GM23338 (cell line): ENCODE results near the gene RXFP4. TPM values are rescaled to one million over a fixed set of nuclear protein-coding genes. Genes with fewer than 3 reads are reported as not detected.

Source experiments
- EZH2 ChIP-seq: fragments of 200-600 bp; sonication (generic); IDR thresholded peaks from one replicate; pipeline ENCODE4 v1.8.0; 2017; ENCODE audit warnings: antibody characterized with exemption, mild to moderate bottlenecking, low read depth; ENCODE audit not compliant: unreplicated experiment
- EZH2phosphoT487 ChIP-seq: fragments of 200-600 bp; sonication (generic); IDR thresholded peaks from one replicate; pipeline ENCODE4 v1.8.1; 2018; ENCODE audit warnings: antibody characterized with exemption; ENCODE audit not compliant: unreplicated experiment
- JUNB ChIP-seq: IDR thresholded peaks from one replicate; pipeline ENCODE4 v1.6.1; 2016; ENCODE audit warnings: antibody characterized with exemption; ENCODE audit not compliant: unreplicated experiment
- REST ChIP-seq: IDR thresholded peaks from one replicate; pipeline ENCODE4 v1.6.1; 2018; ENCODE audit warnings: antibody characterized with exemption; ENCODE audit not compliant: unreplicated experiment
- ZNF462 ChIP-seq: fragments of 250-450 bp; sonication (Bioruptor Pico); IDR thresholded peaks from 2 replicates; pipeline ENCODE4 v1.5.0; 2020; ENCODE audit warnings: mild to moderate bottlenecking, moderate library complexity
- polyA plus RNA-seq: library from polyadenylated mRNA; unstranded; fragments of >200 nt; fragmentation: Nextera tagmentation; extraction: Ambion mirVana; gene quantifications from 2 replicates; pipeline ENCODE4 v1.2.1, GENCODE V29; 2016
- total RNA-seq: library from RNA; depleted of rRNA; stranded (reverse); fragments of >200 nt; shearing (Covaris generic); gene quantifications from 2 replicates; pipeline ENCODE4 v1.2.3, GENCODE V29; 2014
- TF ChIP-seq, protein P1 (sequence below), 2 experiments: fragments of 200-600 bp in 1 of 2; sonication (generic) in 1 of 2; conservative IDR thresholded peaks; 2 replicates each; pipeline versions ENCODE4 v1.5.1 to v1.6.1; 2016 to 2017; ENCODE audit warnings: antibody characterized with exemption in 2 of 2, low read depth in 2 of 2, mild to moderate bottlenecking in 2 of 2, moderate library complexity in 1 of 2

Gene RXFP4
- total and polyA plus RNA-seq, 2 experiments from 2014 or later: not detected

DNA sequence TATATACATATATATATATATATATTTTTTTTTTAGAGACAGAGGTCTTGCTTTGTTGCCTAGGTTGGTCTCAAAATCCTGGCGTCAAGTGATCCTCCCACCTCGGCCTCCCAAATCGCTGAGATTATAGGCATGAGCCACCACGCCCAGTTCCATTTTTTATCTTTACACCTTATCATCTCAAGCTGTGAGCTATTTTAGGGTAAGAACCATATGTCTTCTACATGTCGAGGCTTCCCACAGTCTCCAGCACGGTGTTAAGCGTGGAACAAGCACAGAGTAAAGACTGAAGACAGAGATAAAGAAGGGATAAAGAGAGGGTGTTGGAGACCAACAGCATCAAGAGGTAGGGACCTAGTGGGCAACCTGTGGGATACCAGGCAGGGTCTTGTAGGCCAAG, 22.8 kb downstream of the RXFP4 start (continued):
- TF ChIP-seq ZNF462 (CRISPR knock-in tag) (no peak), EZH2phosphoT487 (no peak), EZH2 (no peak), JUNB (no peak), REST (no peak)
- TF ChIP-seq, protein P1, sequence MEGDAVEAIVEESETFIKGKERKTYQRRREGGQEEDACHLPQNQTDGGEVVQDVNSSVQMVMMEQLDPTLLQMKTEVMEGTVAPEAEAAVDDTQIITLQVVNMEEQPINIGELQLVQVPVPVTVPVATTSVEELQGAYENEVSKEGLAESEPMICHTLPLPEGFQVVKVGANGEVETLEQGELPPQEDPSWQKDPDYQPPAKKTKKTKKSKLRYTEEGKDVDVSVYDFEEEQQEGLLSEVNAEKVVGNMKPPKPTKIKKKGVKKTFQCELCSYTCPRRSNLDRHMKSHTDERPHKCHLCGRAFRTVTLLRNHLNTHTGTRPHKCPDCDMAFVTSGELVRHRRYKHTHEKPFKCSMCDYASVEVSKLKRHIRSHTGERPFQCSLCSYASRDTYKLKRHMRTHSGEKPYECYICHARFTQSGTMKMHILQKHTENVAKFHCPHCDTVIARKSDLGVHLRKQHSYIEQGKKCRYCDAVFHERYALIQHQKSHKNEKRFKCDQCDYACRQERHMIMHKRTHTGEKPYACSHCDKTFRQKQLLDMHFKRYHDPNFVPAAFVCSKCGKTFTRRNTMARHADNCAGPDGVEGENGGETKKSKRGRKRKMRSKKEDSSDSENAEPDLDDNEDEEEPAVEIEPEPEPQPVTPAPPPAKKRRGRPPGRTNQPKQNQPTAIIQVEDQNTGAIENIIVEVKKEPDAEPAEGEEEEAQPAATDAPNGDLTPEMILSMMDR (conservative IDR thresholded peaks at IDR 0.05; ENCODE audit: low read depth in 2 of 2): no peak
